HL-60 (cell line): ENCODE data around the gene SBF1.

ENCODE experiments used
- GABPA ChIP-seq: IDR thresholded peaks from 2 replicates; pipeline ENCODE4 v1.6.1; 2012; ENCODE audit warnings: low read depth
- POLR2AphosphoS5 ChIP-seq: IDR thresholded peaks from 2 replicates; pipeline ENCODE4 v1.6.1; 2012; ENCODE audit warnings: low read depth
- TF ChIP-seq, protein P1 (sequence below): IDR thresholded peaks from one replicate; pipeline ENCODE4 v1.5.1; 2011; ENCODE audit warnings: low read length, control low read depth, inconsistent platforms; ENCODE audit not compliant: insufficient read depth

- TF ChIP-seq GABPA (no peak), POLR2AphosphoS5 (no peak)
- TF ChIP-seq, protein P1, sequence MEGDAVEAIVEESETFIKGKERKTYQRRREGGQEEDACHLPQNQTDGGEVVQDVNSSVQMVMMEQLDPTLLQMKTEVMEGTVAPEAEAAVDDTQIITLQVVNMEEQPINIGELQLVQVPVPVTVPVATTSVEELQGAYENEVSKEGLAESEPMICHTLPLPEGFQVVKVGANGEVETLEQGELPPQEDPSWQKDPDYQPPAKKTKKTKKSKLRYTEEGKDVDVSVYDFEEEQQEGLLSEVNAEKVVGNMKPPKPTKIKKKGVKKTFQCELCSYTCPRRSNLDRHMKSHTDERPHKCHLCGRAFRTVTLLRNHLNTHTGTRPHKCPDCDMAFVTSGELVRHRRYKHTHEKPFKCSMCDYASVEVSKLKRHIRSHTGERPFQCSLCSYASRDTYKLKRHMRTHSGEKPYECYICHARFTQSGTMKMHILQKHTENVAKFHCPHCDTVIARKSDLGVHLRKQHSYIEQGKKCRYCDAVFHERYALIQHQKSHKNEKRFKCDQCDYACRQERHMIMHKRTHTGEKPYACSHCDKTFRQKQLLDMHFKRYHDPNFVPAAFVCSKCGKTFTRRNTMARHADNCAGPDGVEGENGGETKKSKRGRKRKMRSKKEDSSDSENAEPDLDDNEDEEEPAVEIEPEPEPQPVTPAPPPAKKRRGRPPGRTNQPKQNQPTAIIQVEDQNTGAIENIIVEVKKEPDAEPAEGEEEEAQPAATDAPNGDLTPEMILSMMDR, result no peak
Measured at GRCh38 chr22:50461536-50461935, 13.3 kb downstream of the SBF1 start.
